Osteoblast (primary cell): ENCODE data around the gene DACH1. TPM values are rescaled to one million over a fixed set of nuclear protein-coding genes. Genes with fewer than 3 reads are reported as not detected.

Source experiments
- DNase-seq: peaks from one replicate; pipeline ENCODE4 v3.0.0; 2011; ENCODE audit warnings: low spot score, mixed read lengths; ENCODE audit not compliant: insufficient read length; ENCODE audit errors: missing footprints
- H2AFZ ChIP-seq: 2 replicates; pipeline ENCODE4 v1.6.0; 2011; ENCODE audit warnings: mild to moderate bottlenecking, low read length
- H3K27ac ChIP-seq: 2 replicates; pipeline ENCODE4 v1.5.1; 2011; ENCODE audit warnings: mild to moderate bottlenecking, low read depth, low read length, moderate library complexity
- H3K27me3 ChIP-seq: 2 replicates; pipeline ENCODE4 v1.6.0; 2012; ENCODE audit warnings: mild to moderate bottlenecking, control low read depth, inconsistent platforms, low read length, moderate library complexity; ENCODE audit not compliant: insufficient read depth
- H3K36me3 ChIP-seq: 2 replicates; pipeline ENCODE4 v1.5.1; 2011; ENCODE audit warnings: mild to moderate bottlenecking, low read length, control low read depth, moderate library complexity; ENCODE audit not compliant: insufficient read depth
- H3K4me1 ChIP-seq: 2 replicates; pipeline ENCODE4 v1.5.1; 2011; ENCODE audit warnings: mild to moderate bottlenecking, low read length, control low read depth, moderate library complexity; ENCODE audit not compliant: insufficient read depth
- H3K4me2 ChIP-seq: 2 replicates; pipeline ENCODE4 v1.6.0; 2011; ENCODE audit warnings: mild to moderate bottlenecking, low read length; ENCODE audit not compliant: insufficient read depth
- H3K4me3 ChIP-seq: fragments of 200-600 bp; sonication (generic); 3 replicates; pipeline ENCODE4 v1.5.1; 2012; ENCODE audit warnings: mild to moderate bottlenecking, low read length, inconsistent platforms; ENCODE audit not compliant: insufficient read depth
- H3K79me2 ChIP-seq: 2 replicates; pipeline ENCODE4 v1.6.0; 2012; ENCODE audit warnings: mild to moderate bottlenecking, low read length, control low read depth, inconsistent platforms; ENCODE audit not compliant: insufficient read depth
- H3K9me3 ChIP-seq: 2 replicates; pipeline ENCODE4 v1.5.1; 2011; ENCODE audit warnings: low read depth, low read length, control low read depth
- H4K20me1 ChIP-seq: 2 replicates; pipeline ENCODE4 v1.6.0; 2012; ENCODE audit warnings: mild to moderate bottlenecking, low read length, control low read depth; ENCODE audit not compliant: insufficient read depth
- CTCF ChIP-seq: IDR thresholded peaks from 2 replicates; pipeline ENCODE4 v1.5.1; 2011; ENCODE audit warnings: mild to moderate bottlenecking, low read depth, low read length, moderate library complexity; ENCODE audit errors: extremely low read depth
- total RNA-seq: library from RNA; depleted of rRNA; stranded (reverse); fragments of >200 nt; gene quantifications from 2 replicates; pipeline ENCODE4 v1.2.3, GENCODE V29; 2012

DACH1 gene
- total RNA-seq, 1 donor: not detected

DNA sequence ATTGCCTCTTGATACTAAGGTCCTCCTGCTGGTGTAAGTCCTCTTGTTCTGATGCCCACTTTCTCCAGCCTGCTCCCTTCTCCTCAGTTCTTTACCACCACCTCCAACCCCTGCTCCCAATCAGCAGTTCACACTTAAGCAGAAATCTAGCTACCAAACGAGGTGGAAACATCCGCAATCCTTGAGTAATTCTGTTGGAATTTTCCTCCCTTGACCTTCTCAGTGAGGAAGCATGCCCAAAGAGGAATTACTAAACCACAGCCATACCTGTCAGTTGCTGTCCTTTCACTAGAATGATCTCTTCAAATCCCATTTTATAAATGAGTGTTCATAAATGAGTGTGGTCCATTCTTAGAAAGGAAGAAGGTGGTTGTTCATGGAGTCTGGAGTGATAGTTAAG, 289.9 kb downstream of the DACH1 start:
- TF ChIP-seq CTCF: no peak
- Histone ChIP-seq H3K4me1 (no peaks in the 10 kb centered on the region), H4K20me1 (no peaks in the 10 kb centered on the region), H3K27ac (no peak overlapping the region), H3K4me2 (no peak overlapping the region), H3K79me2 (no peaks in the 10 kb centered on the region), H2AFZ (no peak overlapping the region), H3K36me3 (no peaks in the 10 kb centered on the region), H3K9me3 (peaks cover 1% of the 10 kb centered on the region), H3K27me3 (no peaks in the 10 kb centered on the region), H3K4me3 (no peak overlapping the region)
- DNase-seq: no peak

GRCh38 chr13:71576571-71576970, 290.4 kb downstream of the DACH1 start:
- no peak for TF ChIP-seq CTCF
- H3K4me1 ChIP-seq: no peaks in the 10 kb centered on the region
- no peaks in the 10 kb centered on the region for H3K27me3 ChIP-seq
- H3K9me3 ChIP-seq: peaks cover 1% of the 10 kb centered on the region
- no peak overlapping the region for H2AFZ ChIP-seq
- no peak overlapping the region for H3K27ac ChIP-seq
- H3K36me3 ChIP-seq: no peaks in the 10 kb centered on the region
- DNase-seq: no peak
- no peaks in the 10 kb centered on the region for H4K20me1 ChIP-seq
- H3K4me3 ChIP-seq: no peak overlapping the region
- H3K4me2 ChIP-seq: no peak overlapping the region
- H3K79me2 ChIP-seq: no peaks in the 10 kb centered on the region

DNA sequence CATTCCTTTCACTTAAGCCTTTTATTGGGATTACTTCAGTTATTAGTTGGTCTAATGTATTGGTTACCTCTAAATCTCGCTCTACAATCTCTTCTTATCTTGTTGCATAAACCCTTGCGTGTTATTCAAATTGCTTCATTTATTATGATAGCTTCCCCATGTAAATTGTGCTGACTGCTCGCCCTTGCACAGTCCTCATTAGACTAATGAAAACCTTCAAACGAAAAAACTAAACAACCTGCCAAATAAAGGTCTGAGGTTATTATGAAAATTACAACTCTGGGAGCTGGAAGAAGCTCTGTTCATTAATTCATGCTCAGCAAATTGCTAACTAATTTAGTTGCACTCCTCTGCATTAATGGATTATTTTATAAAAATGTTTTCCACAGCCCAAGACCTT, 320.1 kb downstream of the DACH1 start:
- H3K36me3 ChIP-seq: no peaks in the 10 kb centered on the region
- H3K4me2 ChIP-seq: no peak overlapping the region
- no peaks in the 10 kb centered on the region for H3K27me3 ChIP-seq
- H3K9me3 ChIP-seq: no peaks in the 10 kb centered on the region
- H3K4me3 ChIP-seq: no peak overlapping the region
- H4K20me1 ChIP-seq: no peaks in the 10 kb centered on the region
- no peak for TF ChIP-seq CTCF
- no peaks in the 10 kb centered on the region for H3K4me1 ChIP-seq
- no peak for DNase-seq
- H3K79me2 ChIP-seq: no peaks in the 10 kb centered on the region
- no peak overlapping the region for H3K27ac ChIP-seq
- H2AFZ ChIP-seq: no peak overlapping the region

DNA sequence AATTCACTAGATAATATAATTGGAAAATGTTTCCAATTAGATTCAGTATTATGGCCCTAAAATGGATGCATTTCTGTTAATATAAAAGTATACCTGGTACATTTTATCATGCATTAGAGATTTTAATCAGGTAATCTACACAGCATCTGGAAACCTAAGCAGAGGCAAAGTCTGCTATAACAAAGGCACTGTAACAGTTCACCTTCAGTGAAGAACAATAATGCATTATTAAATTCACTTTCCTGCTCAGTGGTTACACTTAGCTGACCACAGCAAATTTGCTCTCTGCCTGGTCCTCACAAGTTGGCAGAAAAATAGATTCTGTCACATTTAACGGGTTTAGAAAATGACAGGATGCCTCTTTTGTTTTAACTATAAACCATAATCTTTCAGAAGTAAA, 326.9 kb downstream of the DACH1 start:
- Histone ChIP-seq H3K4me3 (no peak overlapping the region), H3K9me3 (no peaks in the 10 kb centered on the region), H4K20me1 (no peaks in the 10 kb centered on the region), H3K27me3 (no peaks in the 10 kb centered on the region), H3K36me3 (no peaks in the 10 kb centered on the region), H3K4me2 (no peak overlapping the region), H3K4me1 (no peaks in the 10 kb centered on the region), H3K27ac (no peak overlapping the region), H3K79me2 (no peaks in the 10 kb centered on the region), H2AFZ (no peak overlapping the region)
- no peak for TF ChIP-seq CTCF
- DNase-seq: no peak
